Endometrial microvascular endothelial cells (primary cell): ENCODE measurements around the gene NRP1. TPM values are rescaled to one million over a fixed set of nuclear protein-coding genes. Genes with fewer than 3 reads are reported as not detected.

Experiments used
- in situ Hi-C: cut with HindIII; loops from 2 replicates; pipeline ENCODE4 v1.10.0; 2017; ENCODE audit warnings: low sequenced_read_pairs, low pct_unique_long_range_greater_than_20kb; ENCODE audit errors: inconsistent ontology term
- total RNA-seq: library from RNA; depleted of rRNA; stranded (reverse); fragments of >200 nt; gene quantifications from one replicate; pipeline ENCODE4 v1.2.3, GENCODE V29; 2015; ENCODE audit errors: inconsistent ontology term

The NRP1 gene
- total RNA-seq, 1 donor from 2014 or later: 149 TPM

- in situ Hi-C loops: no loop called here
Observed at GRCh38 chr10:33180390-33180789, 154.1 kb downstream of the NRP1 start.

DNA sequence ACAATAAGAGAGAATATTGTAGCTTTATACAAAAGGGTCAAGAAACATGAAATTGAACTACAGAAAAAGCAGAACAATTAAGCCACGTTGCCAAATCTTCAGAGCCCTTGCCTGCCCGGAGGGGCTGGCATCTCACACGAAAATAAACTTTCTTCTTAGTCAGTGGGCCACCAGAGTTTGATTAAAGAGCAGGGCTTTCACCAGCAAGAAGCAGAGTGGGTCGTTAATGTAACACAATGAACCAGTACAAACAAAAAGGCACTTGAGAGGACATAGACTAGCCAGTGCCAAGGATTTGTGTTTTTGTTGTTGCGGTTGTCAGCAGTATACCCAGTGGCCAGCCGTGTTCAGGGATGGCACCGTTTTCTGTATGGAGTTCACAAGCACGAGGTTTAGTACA is 155.4 kb downstream of the NRP1 start:
- in situ Hi-C loops: no loop called here

DNA sequence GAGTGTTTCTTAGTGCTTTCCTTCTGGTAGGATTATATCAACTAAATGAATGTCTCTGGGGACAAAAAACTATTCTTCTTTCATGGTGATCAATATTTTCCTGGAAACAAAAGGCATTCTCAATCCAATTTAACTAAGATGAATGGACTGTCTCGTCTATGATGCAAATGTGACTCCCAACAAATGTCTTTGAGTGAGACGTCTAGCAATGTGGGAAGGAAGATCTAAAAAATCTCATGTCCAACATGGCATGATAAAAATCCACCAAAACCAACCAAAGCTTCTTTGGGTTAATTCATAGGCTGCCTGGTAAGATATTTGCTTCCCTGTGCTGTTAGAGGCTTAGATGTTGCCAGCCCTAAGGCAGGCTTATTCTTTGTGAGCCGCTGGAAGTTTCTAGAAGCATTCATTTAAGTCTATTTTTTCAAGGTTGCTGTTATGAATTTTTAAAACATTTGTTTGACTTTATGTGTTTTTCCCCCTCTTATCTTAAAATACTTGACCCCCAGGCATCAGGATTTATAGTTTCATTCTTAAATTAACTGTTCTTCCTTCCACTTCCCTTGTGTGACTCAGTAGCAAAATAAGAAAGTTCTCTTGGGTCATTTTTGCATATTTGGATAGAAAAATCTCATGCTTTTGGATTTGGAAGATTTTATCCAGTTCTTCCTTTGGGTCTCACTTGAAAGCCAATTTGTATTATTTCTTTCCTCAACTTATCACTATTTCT is 156.3 kb downstream of the NRP1 start:
- in situ Hi-C loops: no loop called here

DNA sequence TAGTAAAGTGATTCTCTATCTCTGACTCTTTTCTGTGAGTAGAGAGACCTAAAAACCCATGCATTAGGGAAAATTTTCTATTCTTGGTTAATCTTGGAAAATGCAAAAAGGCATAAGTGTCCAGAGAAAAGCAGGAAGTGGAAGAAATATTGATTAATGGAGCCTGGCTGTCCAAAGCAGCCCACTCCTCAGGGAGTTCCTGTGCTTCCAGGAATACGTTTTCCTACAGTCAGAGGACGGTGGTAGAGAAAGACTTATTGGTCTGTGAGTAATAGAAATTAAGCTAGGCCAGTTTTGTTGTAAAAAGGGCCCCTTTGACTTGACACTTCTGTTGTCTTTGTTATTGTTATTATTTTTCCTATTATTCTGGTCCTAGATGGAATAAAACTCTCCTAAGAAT is 157.8 kb downstream of the NRP1 start:
- in situ Hi-C loops: no loop called here

GRCh38 chr10:33174674-33175434 is 159.6 kb downstream of the NRP1 start:
- in situ Hi-C loops: no loop called here

DNA sequence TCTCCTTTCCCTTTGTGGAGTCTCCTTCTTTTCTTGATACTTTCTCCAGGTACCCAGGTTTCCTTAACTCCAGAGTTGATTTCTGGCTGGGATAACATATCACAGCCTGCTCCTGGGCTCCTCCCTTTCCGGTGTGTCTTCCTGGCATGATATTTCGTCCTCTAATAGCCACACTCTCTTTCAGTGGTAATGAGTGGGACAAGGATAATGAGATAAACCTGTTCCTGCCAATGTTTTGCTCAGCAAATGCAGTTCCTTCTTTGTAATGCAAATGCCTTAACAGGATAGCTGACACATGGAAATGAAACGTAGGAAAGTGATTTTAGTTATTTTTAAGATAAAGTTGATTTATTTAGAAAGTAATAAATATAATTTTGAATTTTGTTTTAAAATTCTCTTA is 168.6 kb downstream of the NRP1 start:
- in situ Hi-C loops: no loop called here

GRCh38 chr10:33164060-33164709 is 170.3 kb downstream of the NRP1 start:
- in situ Hi-C loops: no loop called here

DNA sequence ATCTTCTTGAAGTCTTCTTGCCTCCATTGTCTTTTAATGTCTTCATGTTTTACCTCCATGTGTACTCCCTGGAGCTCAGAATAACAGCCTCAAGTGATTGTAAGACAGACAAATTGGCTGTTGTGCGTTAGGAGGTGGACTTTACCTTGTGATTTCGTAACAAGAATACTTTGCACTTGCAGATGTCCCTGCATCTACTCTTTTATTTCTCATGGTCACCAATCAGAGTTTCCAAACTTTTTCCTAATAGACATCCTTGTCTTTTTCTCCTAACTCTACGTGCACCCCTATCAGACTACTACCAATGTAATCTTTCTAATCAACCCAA is 172.3 kb downstream of the NRP1 start:
- in situ Hi-C loops: no loop called here

- in situ Hi-C loops: no loop called here
Observed at GRCh38 chr10:33161550-33162247, 172.8 kb downstream of the NRP1 start.

DNA sequence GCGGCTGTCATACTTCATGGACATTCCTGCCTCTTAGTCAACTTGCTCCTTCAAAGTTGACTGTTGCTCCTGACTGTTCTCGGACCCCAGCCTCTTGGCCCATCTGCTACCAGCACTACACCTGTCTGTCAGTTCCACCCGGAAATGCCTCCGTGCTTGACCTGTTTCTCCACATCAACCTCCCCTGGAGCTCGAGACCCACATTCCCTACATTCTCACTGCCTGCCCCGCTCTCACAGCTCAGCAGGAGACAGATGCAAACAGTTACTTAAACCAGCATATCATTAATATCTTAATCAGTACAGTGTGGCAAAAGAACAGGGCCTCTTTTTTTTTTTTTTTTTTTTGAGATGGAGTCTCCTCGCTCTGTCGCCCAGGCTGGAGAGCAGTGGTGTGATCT is 174.3 kb downstream of the NRP1 start:
- in situ Hi-C loops: no loop called here

GRCh38 chr10:33157103-33157502 is 177.4 kb downstream of the NRP1 start:
- in situ Hi-C loops: no loop called here

GRCh38 chr10:33155720-33156638 is 178.5 kb downstream of the NRP1 start:
- in situ Hi-C loops: no loop called here

- in situ Hi-C loops: no loop called here
Observed at GRCh38 chr10:33154590-33154989, 179.9 kb downstream of the NRP1 start.

- in situ Hi-C loops: no loop called here
Observed at GRCh38 chr10:33153968-33154327, 180.5 kb downstream of the NRP1 start.

DNA sequence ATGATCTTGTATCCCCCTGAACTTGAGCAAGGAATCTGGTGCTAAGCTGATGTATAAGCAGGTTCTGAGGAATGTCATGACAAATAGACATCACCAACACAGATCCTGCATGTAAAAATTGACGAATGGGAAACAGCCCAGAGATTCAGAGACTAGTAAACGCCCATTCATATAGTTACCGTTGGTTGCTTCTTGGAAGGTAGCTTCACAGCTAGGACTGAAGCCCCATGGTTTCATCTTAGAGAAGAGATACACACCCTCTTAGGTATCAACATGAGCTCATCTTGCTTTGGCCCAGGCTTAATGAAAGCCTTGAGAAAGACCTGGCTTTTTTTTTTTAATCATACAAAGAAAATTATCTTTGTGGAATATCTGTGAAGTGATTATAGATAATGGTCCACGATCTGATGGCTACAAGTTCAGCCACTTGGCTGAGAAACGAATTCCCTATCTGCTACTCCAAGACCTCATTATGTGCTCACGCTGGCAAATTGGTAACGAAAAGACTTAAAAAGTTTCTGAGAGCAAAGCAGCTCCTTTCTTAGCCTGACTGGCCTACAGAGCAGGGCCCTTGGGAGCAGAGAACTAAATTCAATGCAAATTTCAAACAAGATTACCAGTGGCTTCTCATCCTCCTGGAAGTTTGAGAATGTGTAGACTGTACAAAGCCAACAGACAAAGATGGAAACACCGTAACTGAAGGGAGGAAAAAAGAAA is 181.1 kb downstream of the NRP1 start:
- in situ Hi-C loops: no loop called here

DNA sequence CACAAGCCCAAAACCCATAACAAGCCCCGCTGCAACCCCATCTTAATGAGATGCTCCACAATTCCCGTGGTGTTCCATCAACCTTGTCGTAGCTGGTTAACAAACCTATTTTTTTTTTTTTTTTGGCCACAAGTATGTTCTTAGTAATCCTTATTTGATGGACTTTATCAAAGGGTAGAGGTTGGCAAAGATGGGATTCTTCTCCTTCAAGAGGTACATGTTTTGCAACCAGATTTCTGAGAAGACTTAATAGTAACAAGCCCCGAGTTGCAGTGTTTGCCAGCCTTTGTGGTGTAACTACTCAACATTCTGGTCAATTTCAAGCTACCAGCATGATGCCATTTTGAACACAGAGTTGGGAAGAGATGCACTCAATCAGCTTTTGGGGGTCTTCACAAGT is 181.7 kb downstream of the NRP1 start:
- in situ Hi-C loops: no loop called here

GRCh38 chr10:33152146-33152545 is 182.3 kb downstream of the NRP1 start:
- in situ Hi-C loops: no loop called here

- in situ Hi-C loops: no loop called here
Observed at GRCh38 chr10:33151344-33151864, 183.1 kb downstream of the NRP1 start.
